ENCODE results near the gene NUBPL. TPM values are rescaled to one million over a fixed set of nuclear protein-coding genes. Genes with fewer than 3 reads are reported as not detected.

Gene NUBPL
- total RNA-seq, 2 experiments from 2014 or later, result 9.0 to 17.5 TPM

DNA sequence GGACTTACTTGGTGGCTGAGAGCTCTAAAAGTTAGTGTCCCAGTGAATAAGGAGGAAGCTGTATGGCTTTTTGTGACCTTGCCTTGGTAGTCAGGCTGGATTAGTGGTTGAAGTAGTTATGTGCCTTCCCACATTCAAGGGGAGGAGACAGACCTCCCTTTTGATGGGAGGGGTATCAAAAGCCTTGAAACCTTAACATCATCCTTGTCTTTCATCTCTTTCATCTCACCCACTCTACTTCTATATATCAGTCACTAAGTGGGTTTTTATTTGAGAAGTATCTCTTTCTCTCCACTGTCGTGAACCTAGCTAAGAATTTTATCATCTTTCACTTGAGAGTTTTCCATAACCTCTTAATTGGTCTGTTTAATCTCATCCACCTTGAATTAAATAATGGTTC, 15.7 kb downstream of the NUBPL start:
- H3K4me3 ChIP-seq (ENCODE audit: low read depth, low read length, poor library complexity, severe bottlenecking), result no peak overlapping the region
- no peak overlapping the region for H3K27ac ChIP-seq (ENCODE audit: low read depth, low read length, poor library complexity, severe bottlenecking)
- H3K9me3 ChIP-seq (ENCODE audit: low read length), result no peaks in the 10 kb centered on the region
- DNase-seq (ENCODE audit: low spot score), result no peak
- no peak overlapping the region for H3K4me2 ChIP-seq (ENCODE audit: low read length)
- intact Hi-C loops (cut with micrococcal nuclease; ENCODE audit: unreplicated experiment), result no loop called here
- no peak overlapping the region for H2AFZ ChIP-seq (ENCODE audit: low read length)
- H3K79me2 ChIP-seq (ENCODE audit: insufficient read depth, low read depth, low read length), result no peaks in the 10 kb centered on the region
- H3K9me2 ChIP-seq (ENCODE audit: insufficient read depth, low read length), result no peaks in the 10 kb centered on the region
- POLR2A ChIA-PET, result no interaction called here
- H4K20me1 ChIP-seq (ENCODE audit: insufficient read depth, low read length), result no peaks in the 10 kb centered on the region
- H3K36me3 ChIP-seq (ENCODE audit: insufficient read depth, low read length), result no peaks in the 10 kb centered on the region
- CTCF ChIA-PET (ENCODE audit: unreplicated experiment), result no interaction called here
- no peaks in the 10 kb centered on the region for H3K4me1 ChIP-seq (ENCODE audit: insufficient read depth, low read length, poor library complexity, severe bottlenecking)
- BruUV-seq (replicated peaks), result no TSS peak
- TF ChIP-seq, protein P1, sequence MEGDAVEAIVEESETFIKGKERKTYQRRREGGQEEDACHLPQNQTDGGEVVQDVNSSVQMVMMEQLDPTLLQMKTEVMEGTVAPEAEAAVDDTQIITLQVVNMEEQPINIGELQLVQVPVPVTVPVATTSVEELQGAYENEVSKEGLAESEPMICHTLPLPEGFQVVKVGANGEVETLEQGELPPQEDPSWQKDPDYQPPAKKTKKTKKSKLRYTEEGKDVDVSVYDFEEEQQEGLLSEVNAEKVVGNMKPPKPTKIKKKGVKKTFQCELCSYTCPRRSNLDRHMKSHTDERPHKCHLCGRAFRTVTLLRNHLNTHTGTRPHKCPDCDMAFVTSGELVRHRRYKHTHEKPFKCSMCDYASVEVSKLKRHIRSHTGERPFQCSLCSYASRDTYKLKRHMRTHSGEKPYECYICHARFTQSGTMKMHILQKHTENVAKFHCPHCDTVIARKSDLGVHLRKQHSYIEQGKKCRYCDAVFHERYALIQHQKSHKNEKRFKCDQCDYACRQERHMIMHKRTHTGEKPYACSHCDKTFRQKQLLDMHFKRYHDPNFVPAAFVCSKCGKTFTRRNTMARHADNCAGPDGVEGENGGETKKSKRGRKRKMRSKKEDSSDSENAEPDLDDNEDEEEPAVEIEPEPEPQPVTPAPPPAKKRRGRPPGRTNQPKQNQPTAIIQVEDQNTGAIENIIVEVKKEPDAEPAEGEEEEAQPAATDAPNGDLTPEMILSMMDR (conservative IDR thresholded peaks at IDR 0.05; ENCODE audit: low read length), result no peak
- TF ChIP-seq EZH2phosphoT487 (IDR thresholded peaks at IDR 0.05; ENCODE audit: borderline replicate concordance, low read depth, low read length), result no peak

DNA sequence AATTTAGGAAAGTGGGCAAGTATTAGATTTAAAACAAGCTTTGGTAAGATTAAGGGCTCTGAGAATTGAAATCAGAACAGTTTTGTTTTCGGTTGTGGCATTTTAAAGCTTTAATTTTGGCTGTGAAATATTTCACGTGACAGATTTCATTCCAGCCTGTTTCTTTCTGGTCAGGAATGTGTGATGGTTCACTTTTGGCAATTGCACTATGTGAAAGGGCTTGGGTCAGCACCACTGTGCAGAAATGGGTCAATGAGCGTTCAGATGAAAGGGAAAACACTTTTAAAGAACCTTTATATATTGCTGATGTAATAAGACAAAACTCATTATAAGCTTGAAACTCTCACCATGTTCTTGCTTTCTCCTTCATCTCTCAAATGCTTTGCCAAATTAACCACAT, 17.1 kb downstream of the NUBPL start:
- no TSS peak for BruUV-seq (replicated peaks)
- H3K4me1 ChIP-seq (ENCODE audit: insufficient read depth, low read length, poor library complexity, severe bottlenecking), result no peaks in the 10 kb centered on the region
- no peak for DNase-seq (ENCODE audit: low spot score)
- H3K9me3 ChIP-seq (ENCODE audit: low read length), result no peaks in the 10 kb centered on the region
- no peaks in the 10 kb centered on the region for H3K36me3 ChIP-seq (ENCODE audit: insufficient read depth, low read length)
- ChIA-PET CTCF (ENCODE audit: unreplicated experiment) (no interaction called here), POLR2A (interaction anchor here (0.7 to 1.1 kb wide), 2 partner anchors 13 to 34 kb away, joined by 3 to 4 read pairs; no protein-coding TSS in a partner anchor)
- TF ChIP-seq, protein P1 (conservative IDR thresholded peaks at IDR 0.05; ENCODE audit: low read length), result no peak
- TF ChIP-seq EZH2phosphoT487 (IDR thresholded peaks at IDR 0.05; ENCODE audit: borderline replicate concordance, low read depth, low read length), result no peak
- no peak overlapping the region for H3K4me2 ChIP-seq (ENCODE audit: low read length)
- H3K4me3 ChIP-seq (ENCODE audit: low read depth, low read length, poor library complexity, severe bottlenecking), result no peak overlapping the region
- H3K27ac ChIP-seq (ENCODE audit: low read depth, low read length, poor library complexity, severe bottlenecking), result no peak overlapping the region
- intact Hi-C loops (cut with micrococcal nuclease; ENCODE audit: unreplicated experiment), result no loop called here
- no peaks in the 10 kb centered on the region for H3K79me2 ChIP-seq (ENCODE audit: insufficient read depth, low read depth, low read length)
- H3K9me2 ChIP-seq (ENCODE audit: insufficient read depth, low read length), result no peaks in the 10 kb centered on the region
- no peak overlapping the region for H2AFZ ChIP-seq (ENCODE audit: low read length)
- no peaks in the 10 kb centered on the region for H4K20me1 ChIP-seq (ENCODE audit: insufficient read depth, low read length)

DNA sequence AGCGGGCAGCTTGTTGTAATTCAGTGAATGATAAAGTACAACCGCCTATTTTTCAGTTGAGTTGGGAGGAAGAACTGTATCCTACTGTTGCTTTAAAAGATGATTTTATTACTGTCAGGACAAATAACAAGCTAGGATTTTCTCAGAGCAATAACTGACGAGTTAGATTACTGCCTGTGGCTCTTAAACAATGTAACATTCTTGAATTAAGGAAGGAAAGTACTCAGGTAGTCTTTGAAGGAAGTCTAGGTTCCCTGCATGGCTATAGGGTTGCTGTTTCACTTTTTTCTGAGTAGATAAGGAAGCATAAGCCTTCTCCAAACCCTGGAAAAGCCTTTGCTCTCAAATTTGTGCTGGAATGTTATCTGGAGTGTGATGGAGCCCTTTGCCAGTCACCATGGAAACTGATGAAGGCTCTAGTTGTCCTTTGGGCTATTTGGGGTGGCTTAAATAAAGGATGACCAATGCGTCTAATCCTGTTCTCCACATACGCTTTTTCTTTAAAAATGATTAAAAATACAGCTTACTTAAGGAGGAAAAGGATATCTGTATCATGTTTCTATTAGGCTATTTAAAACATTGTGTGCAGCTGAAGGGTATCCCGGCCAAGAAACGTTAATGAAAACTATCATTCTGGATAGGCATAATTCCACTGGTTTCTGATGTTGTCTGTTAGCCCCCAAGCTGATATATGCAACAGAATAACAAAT, 17.7 kb downstream of the NUBPL start:
- Histone ChIP-seq H3K36me3 (ENCODE audit: insufficient read depth, low read length) (no peaks in the 10 kb centered on the region), H3K9me2 (ENCODE audit: insufficient read depth, low read length) (no peaks in the 10 kb centered on the region), H3K4me2 (ENCODE audit: low read length) (no peak overlapping the region), H2AFZ (ENCODE audit: low read length) (no peak overlapping the region), H4K20me1 (ENCODE audit: insufficient read depth, low read length) (no peaks in the 10 kb centered on the region), H3K4me3 (ENCODE audit: low read depth, low read length, poor library complexity, severe bottlenecking) (no peak overlapping the region), H3K27ac (ENCODE audit: low read depth, low read length, poor library complexity, severe bottlenecking) (no peak overlapping the region), H3K79me2 (ENCODE audit: insufficient read depth, low read depth, low read length) (no peaks in the 10 kb centered on the region), H3K4me1 (ENCODE audit: insufficient read depth, low read length, poor library complexity, severe bottlenecking) (no peaks in the 10 kb centered on the region), H3K9me3 (ENCODE audit: low read length) (no peaks in the 10 kb centered on the region)
- CTCF ChIA-PET (ENCODE audit: unreplicated experiment), result no interaction called here
- POLR2A ChIA-PET, result interaction anchor here (0.7 to 1.1 kb wide), 2 partner anchors 12 to 34 kb away, joined by 3 to 4 read pairs; no protein-coding TSS in a partner anchor
- no peak for DNase-seq (ENCODE audit: low spot score)
- BruUV-seq (replicated peaks), result no TSS peak
- TF ChIP-seq, protein P1 (conservative IDR thresholded peaks at IDR 0.05; ENCODE audit: low read length), result no peak
- no peak for TF ChIP-seq EZH2phosphoT487 (IDR thresholded peaks at IDR 0.05; ENCODE audit: borderline replicate concordance, low read depth, low read length)
- intact Hi-C loops (cut with micrococcal nuclease; ENCODE audit: unreplicated experiment), result no loop called here
